NCI-H187 treated with DMSO at 0.1 percent for 48 hours (cell line): ENCODE data around the gene CELA3B.
"Not testable (repeated sequence)": the region's sequence is repeated elsewhere in the genome, so short reads cannot be mapped to it uniquely, and the experiment has no call there.

ENCODE experiments used
- DNase-seq: peaks from one replicate; lab custom pipeline; 2025; lab: John Stamatoyannopoulos, UW

CELA3B gene

GRCh38 chr1:21942959-21943640 lies 33.7 kb upstream of the CELA3B start:
- DNase-seq, result not testable (repeated sequence)

DNA sequence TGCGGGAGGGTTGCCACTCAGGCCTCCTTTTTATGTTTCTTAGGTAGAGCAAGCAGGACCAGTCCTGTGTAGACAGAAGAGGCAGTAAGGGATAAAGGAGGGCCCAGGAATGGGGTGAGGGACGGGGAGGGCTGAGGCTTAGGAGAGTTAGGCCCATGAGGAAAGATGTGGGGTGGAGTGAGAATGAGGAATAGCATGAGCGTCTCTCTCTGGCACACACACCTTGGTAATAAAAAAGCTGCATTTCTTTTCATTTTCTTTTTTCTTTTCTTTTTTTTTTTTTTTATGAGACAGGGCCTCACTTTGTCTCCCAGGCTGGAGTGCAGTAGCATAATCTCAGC lies 32.1 kb upstream of the CELA3B start:
- DNase-seq, result no peak

- DNase-seq, result no peak
These were observed 29.8 kb upstream of the CELA3B start for GRCh38 chr1:21946836-21947587.

DNA sequence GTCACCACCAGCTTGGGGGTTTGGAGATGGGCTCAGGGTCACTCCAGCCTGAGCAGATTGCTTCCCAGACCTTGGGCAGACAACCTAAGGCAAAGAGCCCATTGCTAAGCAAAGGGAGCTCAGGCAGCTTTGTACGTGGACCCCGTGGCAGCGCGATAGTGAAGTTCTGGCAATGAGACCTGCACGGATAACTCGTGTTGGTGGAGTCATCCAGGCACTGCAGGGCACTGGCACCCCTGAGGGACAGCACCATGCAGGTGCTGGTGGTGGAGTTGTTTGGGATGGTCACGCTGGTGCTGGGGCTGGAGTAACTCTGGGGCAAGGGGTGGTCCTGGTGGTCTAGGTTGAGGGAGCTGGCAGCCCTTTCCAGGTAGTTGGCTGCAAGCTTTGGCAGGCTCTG lies 26.1 kb upstream of the CELA3B start:
- DNase-seq, result no peak

DNA sequence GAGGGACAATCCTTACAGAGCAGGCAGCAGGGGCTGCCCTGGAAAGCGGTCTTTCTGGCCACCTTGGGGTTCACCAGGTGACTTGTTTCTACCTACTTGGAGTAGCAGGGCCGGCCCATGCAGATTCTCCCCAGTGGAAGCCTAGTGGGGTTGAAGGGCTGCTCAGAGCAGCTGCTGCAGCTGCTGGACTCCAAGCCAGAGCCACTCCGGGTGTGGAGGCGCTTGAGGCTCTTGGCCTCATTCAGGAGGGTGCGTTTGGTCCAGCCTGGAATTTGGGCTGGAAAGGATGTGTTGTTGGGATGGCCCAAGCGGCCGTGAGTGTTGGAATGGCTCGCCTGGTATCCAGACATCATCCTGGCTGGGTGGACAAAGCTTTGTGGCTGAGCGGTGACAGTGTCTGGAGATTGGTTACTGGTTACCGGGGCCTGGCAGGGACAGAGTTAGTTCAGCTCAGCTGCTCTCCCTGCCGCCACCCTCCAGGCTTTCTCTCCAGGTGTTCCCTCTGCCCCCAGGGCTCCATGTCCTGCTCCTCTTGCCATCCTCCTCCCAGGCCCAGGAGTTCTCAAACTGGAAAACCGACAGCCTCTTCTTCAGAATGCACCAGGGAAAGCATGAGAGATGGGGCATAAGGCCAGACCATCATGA lies 25.5 kb upstream of the CELA3B start:
- DNase-seq, result no peak

DNA sequence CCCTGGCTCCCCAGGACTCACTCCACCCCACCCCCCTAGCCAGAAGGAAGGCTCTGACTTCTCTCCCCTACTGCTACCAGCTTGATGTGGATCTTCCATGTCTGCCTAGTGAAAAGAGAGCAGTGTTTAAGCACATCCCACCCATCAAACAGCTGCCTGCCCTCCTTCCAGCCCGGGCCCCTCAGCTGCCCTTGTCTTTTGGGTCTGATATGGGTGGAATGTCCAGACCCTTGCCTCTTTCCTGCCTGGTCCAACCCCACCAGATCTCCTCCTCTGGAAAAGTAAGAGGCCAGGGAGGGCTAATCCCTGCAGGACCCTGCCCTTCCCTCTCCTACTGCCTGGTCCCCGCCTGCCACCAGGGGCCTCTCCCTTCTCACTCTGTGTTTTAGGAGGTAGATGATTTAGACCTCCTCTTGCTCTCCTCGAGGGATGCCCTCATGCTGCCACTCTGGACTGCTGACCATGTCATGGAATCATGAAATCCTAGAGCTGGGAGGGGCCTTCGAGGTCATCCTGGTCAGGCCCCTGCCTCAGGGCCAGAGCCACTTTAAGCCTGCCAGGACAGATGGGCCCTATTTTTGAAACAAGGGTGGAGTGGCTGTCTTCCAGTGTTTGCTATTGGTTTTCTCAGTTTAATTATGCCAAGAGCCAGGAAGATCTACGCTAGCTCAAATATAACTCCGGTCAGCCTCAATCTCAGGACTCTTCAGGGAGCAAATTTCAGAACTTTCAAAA lies 23.9 kb upstream of the CELA3B start:
- no peak for DNase-seq

- no peak for DNase-seq
These were observed 21.8 kb upstream of the CELA3B start for GRCh38 chr1:21955058-21955457.

DNA sequence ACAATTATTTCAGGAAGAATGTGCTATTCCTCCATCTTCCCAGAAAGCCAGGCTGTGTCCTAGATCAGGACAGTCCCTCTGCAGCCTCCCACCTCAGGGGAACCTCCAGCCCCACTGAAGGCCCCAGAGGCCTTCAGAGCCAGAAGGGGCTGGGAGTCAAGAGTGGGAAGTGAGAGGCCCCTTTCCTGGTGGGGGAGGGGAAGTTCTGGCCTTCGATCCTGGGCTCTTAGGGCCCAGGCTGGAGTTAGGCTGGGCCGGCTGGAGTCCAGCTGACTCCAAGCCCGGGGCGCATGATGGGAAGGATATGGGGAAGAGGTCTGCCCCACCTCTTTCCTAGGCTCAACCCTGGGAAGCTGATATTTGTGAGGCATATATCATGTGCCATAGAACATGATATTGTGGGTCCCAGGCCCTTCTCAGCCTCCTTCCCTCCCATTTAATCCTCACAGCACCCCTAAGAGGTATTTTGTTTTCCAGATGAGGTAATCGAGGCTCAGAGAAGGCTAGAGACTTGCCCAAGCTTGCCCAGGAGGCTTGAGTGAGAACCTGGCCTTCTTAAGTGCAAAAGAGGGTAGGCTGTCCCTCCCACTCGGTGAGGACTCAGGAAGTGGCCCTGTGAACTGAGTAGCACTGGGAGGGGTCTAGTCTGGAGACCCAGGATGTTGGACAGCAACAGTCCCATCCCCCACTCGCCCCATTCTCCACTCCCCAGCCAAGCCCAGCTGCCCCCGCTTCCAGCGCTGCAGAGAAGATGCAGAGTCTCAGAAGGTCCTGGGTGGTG lies 21.1 kb upstream of the CELA3B start:
- DNase-seq, result no peak

DNA sequence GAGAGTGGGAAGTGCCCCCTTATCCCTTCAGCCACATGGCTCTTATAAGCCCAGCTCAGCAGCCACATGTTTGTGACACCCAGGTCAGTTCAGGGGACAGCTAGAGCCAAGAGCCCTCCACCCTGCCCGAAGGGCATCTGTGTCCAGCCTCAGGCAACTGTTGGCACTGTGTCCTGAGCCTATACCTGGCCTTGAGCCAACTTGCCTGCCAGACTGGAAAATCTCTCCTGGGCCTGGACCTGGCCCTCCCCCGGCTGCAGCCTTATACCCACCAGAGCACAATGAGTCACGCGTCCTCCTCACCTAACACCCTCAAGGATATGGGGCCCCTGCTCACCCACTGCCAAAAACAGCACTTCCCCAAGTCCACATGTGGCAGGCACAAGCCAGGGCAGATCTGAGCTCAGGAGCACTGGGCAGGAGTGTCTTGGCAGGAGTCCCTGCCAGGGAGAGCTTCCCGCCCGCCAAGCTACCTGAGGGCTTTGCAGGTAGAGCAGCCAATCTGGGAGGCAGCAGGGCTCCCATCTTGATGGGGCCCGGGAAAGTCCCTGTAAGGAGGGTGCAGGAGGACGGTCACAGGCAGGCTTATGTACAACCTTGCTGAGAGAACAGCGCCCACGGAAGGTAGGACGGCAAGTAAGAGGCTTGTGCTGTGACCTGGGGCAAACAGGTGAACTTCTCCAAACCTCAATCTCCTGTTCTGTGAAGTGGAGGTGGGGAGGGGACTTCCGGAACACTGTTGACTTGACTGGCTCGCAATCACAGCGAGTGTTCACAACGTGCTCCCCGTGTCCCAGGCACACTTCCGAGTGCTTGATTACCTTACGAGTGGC lies 19.9 kb upstream of the CELA3B start:
- DNase-seq, result no peak

GRCh38 chr1:21961337-21961736 lies 15.5 kb upstream of the CELA3B start:
- DNase-seq, result no peak

- no peak for DNase-seq
These were observed 15.0 kb upstream of the CELA3B start for GRCh38 chr1:21961799-21962198.

- DNase-seq, result no peak
These were observed 13.2 kb upstream of the CELA3B start for GRCh38 chr1:21963477-21964217.

GRCh38 chr1:21966247-21967000 lies 10.4 kb upstream of the CELA3B start:
- no peak for DNase-seq

DNA sequence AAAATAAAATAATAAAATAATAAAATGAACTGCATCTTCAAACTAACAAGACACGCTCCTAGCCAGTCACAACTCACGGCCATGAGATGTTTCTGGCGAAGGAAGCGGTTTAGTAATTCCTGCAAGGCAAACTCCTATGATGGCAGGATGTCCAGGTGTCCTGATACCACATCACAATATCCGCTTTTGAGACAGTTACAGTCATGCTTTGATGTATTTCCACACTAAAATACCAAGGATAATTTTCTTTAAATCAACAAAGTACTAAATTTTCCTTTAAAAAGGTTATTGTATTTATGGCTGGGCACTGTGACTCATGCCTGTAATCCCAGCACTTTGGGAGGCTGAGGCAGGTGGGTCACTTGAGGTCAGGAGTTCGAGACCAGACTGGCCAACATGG lies 9.6 kb upstream of the CELA3B start:
- DNase-seq, result not testable (repeated sequence)

DNA sequence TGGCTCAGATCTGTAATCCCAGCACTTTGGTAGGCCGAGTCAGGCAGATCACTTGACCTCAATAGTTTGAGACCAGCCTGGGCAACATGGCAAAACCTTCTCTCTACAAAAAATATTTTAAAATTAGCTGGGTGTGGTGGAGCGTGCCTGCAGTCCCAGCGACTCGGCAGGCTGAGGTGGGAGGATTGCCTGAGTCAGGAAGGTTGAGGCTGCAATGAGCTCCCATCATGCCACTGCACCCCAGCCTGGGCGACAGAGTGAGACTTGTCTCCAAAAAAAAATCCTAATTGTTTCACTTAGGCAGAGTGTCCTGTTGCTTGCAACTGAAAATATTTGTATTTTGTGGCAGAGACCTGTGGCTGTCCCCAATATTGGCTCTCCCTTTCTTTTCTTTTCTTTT lies 7.8 kb upstream of the CELA3B start:
- not testable (repeated sequence) for DNase-seq

DNA sequence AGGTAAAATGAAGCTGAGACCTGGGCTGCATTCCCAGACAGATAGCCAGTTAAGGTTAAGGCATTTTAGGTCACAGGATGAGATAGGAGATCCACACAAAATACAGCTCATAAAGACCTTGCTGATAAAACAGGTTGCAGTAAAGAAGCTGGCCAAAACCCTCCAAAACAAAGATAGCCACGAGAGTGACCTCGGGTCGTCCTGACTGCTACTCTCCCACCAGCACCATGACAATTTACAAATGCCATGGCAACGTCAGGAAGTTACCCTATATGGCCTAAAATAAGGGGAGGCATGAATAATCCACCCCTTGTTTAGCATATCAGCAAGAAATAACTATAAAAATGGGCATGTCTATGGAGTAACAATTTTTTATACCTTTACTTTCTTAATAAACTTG lies 6.3 kb upstream of the CELA3B start:
- not testable (repeated sequence) for DNase-seq

- DNase-seq, result not testable (repeated sequence)
These were observed 3.8 kb upstream of the CELA3B start for GRCh38 chr1:21972973-21973441.

DNA sequence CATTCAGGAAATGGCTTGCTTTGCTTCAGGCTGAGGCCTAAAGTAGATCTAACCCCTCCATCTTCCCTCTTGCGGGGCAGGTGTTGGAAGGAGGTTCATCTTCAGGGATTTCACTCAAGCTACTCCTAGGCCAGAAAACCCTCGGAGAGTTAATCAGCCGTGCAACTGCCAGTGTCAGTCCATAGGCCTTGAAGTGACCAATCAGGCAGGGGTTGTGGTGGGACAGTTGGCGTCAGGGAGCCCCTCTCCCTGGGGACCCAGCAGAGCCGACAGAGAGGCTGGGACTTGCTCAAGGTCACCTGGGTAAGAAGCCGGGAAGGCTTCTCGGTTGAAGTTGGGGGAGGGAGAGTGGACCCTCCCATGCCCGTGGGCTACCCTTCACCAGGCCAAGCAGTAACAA lies 2.9 kb upstream of the CELA3B start:
- not testable (repeated sequence) for DNase-seq

- peak; percentile 46 for DNase-seq
These were observed 2.1 kb upstream of the CELA3B start for GRCh38 chr1:21974699-21975098.
